HL-60/S4 (cell line): ENCODE data around the gene EXOC6B.

Source experiments
- in situ Hi-C: fragments of 300-500 bp; cut with MboI; formaldehyde crosslinking; loops from 2 replicates; pipeline ENCODE4 v1.14.3; 2022; ENCODE audit warnings: low sequenced_read_pairs

The EXOC6B gene

GRCh38 chr2:72237549-72237948, 588.3 kb downstream of the EXOC6B start:
- in situ Hi-C loops, result no loop called here

- in situ Hi-C loops, result no loop called here
Measured at GRCh38 chr2:72236445-72237067, 589.3 kb downstream of the EXOC6B start.

DNA sequence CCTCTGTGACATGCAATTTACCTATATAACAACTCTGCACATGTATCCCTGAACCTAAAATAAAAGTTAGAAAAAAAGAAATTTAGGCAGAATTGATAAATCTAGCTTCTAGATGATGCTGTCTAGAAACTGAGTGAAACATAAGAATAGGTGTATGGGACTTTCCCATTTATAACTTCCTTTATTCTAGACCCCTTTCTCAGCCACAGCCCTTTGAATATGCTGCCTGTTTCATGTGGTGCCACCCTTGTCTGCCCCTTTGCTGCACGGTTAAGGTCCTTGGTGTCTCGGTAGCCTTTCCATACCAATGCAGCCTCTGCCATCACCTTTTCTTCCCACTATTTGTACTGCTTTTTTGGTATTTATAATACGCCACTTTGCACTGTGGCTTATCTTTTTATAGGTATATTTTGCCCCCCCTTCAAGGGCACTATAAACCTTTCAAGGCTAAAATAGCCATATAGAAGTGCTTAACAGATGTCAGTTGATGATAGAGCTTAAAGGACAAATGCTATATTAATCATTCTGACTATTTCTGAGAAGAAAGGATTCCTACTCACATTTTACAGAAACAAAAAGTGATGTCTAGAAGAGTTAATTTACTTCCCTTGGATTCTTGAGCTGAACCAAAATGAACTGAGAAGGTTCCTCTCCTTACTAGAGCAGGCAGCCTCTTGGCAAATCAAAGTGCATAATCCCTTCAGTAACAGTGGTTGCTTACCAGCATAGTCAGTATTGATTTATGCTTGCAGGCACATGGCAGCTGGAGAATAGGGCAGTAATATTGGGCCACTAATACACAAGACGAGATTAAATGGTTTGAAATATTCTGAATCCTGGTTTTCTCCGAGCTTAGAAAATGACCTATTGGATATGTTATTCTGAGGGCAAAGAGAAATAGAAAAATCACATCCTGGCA, 590.1 kb downstream of the EXOC6B start:
- in situ Hi-C loops, result no loop called here

GRCh38 chr2:72233211-72233610, 592.6 kb downstream of the EXOC6B start:
- in situ Hi-C loops, result no loop called here

DNA sequence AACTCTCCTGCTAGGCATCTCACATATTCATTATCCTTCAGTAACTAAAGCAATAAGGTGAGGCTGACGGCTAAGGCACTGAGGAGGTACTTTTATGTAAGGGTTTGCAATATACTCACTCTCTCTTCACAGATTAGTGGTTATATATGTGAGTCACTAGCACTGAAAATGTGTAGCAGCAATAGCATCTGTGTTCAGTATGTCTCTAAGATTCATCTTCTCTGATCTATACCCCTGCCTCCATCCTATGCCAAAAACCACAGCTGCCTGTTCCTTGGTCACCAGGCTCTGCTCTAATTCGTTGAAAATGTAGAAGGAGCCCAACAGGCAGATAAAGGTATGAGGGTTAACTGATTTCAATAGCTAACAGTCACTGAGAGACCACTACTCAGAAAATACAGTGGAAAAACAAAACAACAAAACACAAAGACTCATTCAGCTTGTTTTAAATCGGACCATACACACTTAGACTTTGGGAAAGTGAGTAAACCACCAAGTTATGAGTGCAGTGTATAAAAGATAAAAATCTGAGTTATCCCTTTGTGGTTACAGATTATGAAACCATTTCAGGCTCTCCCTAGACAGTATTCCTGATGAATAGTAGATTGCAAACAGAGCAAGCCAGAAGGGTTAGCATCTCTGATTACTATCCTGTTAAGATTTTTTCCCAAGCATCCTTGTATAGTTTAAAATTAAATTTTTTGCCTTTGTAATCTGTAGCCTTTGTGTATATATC, 602.8 kb downstream of the EXOC6B start:
- in situ Hi-C loops, result no loop called here

DNA sequence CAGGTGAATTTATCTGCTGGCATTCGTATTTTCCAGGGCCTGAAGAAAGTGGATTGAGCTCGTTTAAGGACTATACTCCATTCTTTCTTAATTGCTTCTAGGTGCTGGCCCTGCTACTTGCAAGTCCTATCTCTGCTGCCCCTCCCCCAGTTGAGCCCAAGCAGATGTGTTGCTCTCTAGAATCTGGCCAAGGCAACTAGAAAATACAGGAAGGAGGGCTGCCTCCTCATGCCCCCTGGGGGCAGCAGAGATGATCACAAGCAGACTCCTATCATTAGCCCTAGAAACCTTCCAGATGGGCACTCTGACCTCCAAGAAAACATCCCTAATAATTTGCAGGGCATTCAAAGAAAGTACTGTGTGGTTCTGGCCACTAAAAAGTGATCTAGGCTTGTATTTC, 605.7 kb downstream of the EXOC6B start:
- in situ Hi-C loops, result no loop called here

DNA sequence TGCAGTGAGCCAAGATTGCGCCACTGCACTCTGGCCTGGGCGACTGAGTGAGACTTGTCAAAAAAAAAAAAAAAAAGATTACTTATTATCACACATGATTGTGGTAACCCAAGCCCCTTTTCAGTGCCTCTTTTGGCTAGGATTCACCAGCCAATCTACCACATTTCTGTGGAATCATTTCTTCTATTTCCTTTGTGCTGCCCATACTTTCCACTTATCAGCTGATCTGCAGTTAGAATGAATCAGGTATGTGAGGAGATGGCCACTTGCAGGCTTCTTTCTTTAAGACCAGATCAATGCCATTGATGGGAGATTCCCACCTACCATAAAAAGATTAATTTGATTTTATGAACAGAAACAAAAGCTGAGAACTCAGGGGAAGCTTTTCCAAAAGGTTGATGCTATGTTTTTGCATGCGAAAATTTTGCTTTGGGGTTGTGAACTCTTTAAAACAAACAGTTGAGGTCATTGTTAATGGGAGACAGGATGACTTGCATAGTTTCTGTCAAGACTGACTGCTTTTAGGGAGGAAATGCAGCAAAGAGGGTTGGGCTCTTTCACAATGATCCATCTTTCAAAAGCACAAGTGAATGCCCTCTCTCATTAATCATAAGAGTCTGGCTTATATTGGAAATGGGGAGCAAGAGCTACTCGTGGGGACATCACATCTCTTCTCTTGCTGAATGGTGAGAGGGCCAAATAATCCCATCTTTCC, 611.2 kb downstream of the EXOC6B start:
- in situ Hi-C loops, result no loop called here

GRCh38 chr2:72212486-72212855, 613.4 kb downstream of the EXOC6B start:
- in situ Hi-C loops, result no loop called here

GRCh38 chr2:72211777-72212485, 613.9 kb downstream of the EXOC6B start:
- in situ Hi-C loops, result no loop called here

- in situ Hi-C loops, result no loop called here
Measured at GRCh38 chr2:72211350-72211749, 614.5 kb downstream of the EXOC6B start.

GRCh38 chr2:72210470-72210869, 615.4 kb downstream of the EXOC6B start:
- in situ Hi-C loops, result no loop called here

DNA sequence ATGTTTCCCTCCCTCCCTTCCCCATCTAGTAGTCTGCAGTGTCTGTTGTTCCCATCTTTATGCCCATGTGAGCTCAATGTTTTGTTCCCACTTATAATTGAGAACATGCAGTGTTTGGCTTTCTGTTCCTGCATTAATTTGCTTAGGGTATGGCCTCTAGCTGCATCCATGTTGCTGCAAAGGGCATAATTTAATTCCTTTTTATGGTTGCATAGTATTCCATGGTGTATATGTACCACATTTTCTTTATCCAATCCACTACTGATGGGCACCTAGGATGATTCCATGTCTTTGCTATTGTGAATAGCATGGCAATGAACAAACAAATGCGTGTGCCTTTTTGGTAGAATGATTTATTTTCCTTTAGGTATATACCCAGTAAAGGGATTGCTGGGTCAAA, 617.6 kb downstream of the EXOC6B start:
- in situ Hi-C loops, result no loop called here

- in situ Hi-C loops, result no loop called here
Measured at GRCh38 chr2:72207334-72207733, 618.5 kb downstream of the EXOC6B start.

DNA sequence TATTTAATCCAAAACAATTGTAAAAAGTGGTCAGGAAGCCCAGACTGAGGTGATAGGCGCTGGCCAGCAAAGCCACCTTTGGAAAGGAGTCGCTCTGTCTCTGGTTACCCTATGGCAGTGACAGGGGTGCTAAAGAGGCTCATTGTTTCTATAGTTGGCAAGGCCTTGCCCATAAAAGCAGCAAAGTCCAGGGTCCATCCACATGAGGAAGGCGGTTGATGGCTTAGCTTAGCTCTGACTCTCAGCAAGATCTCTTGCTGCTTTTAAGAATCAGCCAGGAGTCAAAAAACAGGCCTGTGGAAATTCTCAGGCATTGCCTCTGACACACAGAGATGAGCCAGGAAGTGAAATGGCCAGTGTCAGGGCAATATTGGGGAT, 620.3 kb downstream of the EXOC6B start:
- in situ Hi-C loops, result no loop called here

DNA sequence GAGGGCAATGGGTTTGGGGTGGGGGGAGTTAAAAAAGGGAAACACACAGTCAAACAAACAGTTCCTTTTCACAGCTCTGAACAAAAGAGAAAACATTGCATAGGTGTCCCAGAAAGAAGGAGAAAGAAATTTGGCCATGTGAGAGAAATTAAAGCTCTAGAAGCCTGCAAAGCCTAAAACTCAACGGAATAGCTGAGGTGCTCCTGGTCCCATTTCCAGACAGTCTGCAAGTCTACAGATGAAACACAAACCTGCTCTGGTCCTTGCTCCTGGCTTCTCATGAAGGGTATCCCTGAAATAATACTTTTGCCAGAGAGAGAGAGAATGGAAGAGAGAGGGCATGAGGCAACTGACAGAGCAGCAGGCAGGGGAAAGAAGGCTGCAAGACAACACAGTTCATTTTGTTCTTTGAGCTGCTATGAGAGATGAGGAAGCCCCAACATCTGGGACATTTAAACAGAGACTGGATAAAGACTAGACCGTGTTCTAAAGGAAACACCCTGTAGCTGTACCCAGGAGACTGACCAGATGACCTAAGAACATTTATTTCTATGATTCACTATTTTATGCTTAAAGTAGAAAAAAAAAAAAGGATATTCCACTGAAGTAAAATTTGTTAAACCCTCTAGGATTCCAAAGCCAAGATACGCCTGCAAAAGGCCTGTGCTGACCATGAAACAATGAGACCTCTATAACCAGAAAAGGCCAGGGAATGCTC, 620.9 kb downstream of the EXOC6B start:
- in situ Hi-C loops, result no loop called here

DNA sequence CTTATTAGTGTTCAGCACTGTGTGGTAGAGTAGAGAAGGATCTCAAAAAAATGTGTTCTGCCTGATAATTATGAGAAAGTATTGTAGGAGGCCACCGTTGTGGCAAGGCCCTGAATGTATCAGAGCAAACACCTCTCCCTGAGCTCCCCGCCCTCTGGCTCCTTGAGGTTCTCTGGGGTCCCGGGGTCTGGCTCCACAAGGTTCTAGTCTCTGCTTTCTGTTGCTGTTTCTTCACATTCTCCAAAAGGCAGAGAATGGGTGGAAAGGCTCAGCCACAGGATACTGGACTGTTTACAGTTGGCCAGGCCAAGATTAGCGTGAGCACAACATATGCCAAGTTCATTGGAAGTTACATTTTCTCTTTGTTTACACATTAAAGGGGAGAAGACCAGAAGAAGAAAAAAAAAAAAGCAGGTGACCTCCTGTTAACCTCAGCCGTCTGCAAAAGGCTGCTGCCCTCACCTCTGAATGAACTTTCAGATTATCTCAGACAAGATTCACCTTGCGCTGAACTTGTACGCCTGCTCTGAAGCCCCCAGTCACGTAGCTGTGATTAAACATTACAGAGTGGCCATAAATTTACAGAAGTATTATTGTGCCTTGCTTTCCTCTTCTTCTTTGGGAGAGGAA, 621.6 kb downstream of the EXOC6B start:
- in situ Hi-C loops, result no loop called here

- in situ Hi-C loops, result no loop called here
Measured at GRCh38 chr2:72198532-72199241, 627.1 kb downstream of the EXOC6B start.

DNA sequence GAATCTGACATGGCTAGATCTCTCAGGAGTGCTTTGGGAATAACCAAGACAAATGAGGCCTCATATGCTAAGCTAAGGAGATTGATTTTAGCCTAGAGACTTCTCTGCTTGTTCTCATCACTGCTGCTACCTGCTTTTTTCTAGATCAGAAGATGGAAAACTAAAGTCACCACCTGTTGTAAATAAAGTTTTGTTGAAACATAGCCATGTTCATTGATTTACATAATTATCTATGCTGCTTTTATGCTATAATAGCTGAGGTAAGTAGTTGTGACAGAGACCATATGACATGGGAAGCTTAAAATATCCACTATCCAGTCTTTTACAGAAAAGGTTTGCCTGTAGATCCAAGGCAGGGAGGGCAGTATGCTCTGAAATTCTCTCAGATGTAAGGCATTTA, 632.1 kb downstream of the EXOC6B start:
- in situ Hi-C loops, result no loop called here

DNA sequence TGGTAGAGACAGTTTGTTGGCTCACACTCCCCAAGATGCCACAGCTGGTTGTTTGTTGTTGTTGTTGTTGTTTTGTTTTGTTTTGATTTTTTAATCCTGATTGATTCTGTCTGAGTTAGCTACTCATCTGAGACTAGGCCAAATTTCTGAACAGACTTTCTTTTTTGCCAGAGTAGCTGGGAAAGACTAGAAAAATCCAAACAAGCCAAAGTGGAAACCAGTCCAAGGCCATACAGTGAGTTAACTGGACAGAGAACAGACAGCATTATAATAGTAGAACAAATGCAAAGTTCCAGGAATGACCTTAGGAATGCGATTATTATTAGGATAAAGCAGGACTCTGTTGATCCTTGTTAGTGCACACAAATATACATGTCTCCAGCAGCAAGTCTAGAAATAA, 634.4 kb downstream of the EXOC6B start:
- in situ Hi-C loops, result no loop called here
